Neutrophil (primary cell): ENCODE results near the gene CELF2.

ENCODE experiments used
- H3K27ac ChIP-seq: fragments of 200-600 bp; sonication (generic); 2 replicates; pipeline ENCODE4 v1.5.1; 2016; ENCODE audit warnings: mild to moderate bottlenecking, moderate library complexity
- H3K27me3 ChIP-seq: fragments of 200-600 bp; sonication (generic); 2 replicates; pipeline ENCODE4 v1.6.0; 2016; ENCODE audit warnings: mild to moderate bottlenecking
- H3K36me3 ChIP-seq: fragments of 200-600 bp; sonication (generic); 2 replicates; pipeline ENCODE4 v1.5.1; 2017
- H3K4me1 ChIP-seq, 2 experiments: fragments of 200-600 bp in 1 of 2; sonication (generic) in 1 of 2; 1 replicate in 1 of 2; 2 replicates in 1 of 2; pipeline versions ENCODE4 v1.5.1 to v1.6.1; 2013 to 2016; ENCODE audit warnings: low read depth in 1 of 2, low read length in 1 of 2, mild to moderate bottlenecking in 1 of 2, moderate library complexity in 1 of 2; ENCODE audit not compliant: control insufficient read depth in 1 of 2, insufficient read depth in 1 of 2
- H3K4me3 ChIP-seq, 2 experiments: fragments of 200-600 bp in 1 of 2; sonication (generic) in 1 of 2; 1 replicate in 1 of 2; 2 replicates in 1 of 2; pipeline ENCODE4 v1.5.1; 2013 to 2016; ENCODE audit warnings: low read depth in 1 of 2, low read length in 1 of 2, mild to moderate bottlenecking in 1 of 2, moderate library complexity in 1 of 2
- H3K9me3 ChIP-seq: fragments of 200-600 bp; sonication (generic); 2 replicates; pipeline ENCODE4 v1.5.1; 2016
- CTCF ChIP-seq: fragments of 200-600 bp; sonication (generic); IDR thresholded peaks from 2 replicates; pipeline ENCODE4 v1.5.1; 2016; ENCODE audit warnings: antibody characterized with exemption

CELF2 gene

GRCh38 chr10:11373717-11374171, 356.1 kb downstream of the CELF2 start:
- peaks cover 7% of the 10 kb centered on the region for H3K27me3 ChIP-seq
- H3K9me3 ChIP-seq = no peaks in the 10 kb centered on the region
- H3K27ac ChIP-seq = no peak overlapping the region
- H3K36me3 ChIP-seq = no peaks in the 10 kb centered on the region
- H3K4me1 ChIP-seq = no peaks in the 10 kb centered on the region
- H3K4me3 ChIP-seq = no peak overlapping the region
- no peak for TF ChIP-seq CTCF

- no peak overlapping the region for H3K27ac ChIP-seq
- H3K9me3 ChIP-seq = no peaks in the 10 kb centered on the region
- no peak overlapping the region for H3K4me3 ChIP-seq
- H3K4me1 ChIP-seq = no peaks in the 10 kb centered on the region
- TF ChIP-seq CTCF = no peak
- H3K36me3 ChIP-seq = no peaks in the 10 kb centered on the region
- H3K27me3 ChIP-seq = peaks cover 14% of the 10 kb centered on the region
Observed at GRCh38 chr10:11377267-11377666, 359.6 kb downstream of the CELF2 start.

- Histone ChIP-seq H3K4me3 (no peak overlapping the region), H3K36me3 (no peaks in the 10 kb centered on the region), H3K9me3 (no peaks in the 10 kb centered on the region), H3K27ac (no peak overlapping the region), H3K27me3 (peaks cover 16% of the 10 kb centered on the region), H3K4me1 (no peaks in the 10 kb centered on the region)
- no peak for TF ChIP-seq CTCF
Observed at GRCh38 chr10:11378835-11379234, 361.2 kb downstream of the CELF2 start.

GRCh38 chr10:11379771-11380170, 362.1 kb downstream of the CELF2 start:
- Histone ChIP-seq H3K36me3 (no peaks in the 10 kb centered on the region), H3K4me3 (no peak overlapping the region), H3K27me3 (peaks cover 24% of the 10 kb centered on the region)

GRCh38 chr10:11381023-11381422, 363.4 kb downstream of the CELF2 start:
- no peak for TF ChIP-seq CTCF
- no peak overlapping the region for H3K4me3 ChIP-seq
- peaks cover 18% of the 10 kb centered on the region for H3K27me3 ChIP-seq
- no peaks in the 10 kb centered on the region for H3K9me3 ChIP-seq
- no peaks in the 10 kb centered on the region for H3K36me3 ChIP-seq
- H3K27ac ChIP-seq = no peak overlapping the region
- no peaks in the 10 kb centered on the region for H3K4me1 ChIP-seq

More at GRCh38 chr10:11379771-11380170, 362.1 kb downstream of the CELF2 start:
- H3K27ac ChIP-seq = no peak overlapping the region
- no peaks in the 10 kb centered on the region for H3K4me1 ChIP-seq
- TF ChIP-seq CTCF = no peak
- no peaks in the 10 kb centered on the region for H3K9me3 ChIP-seq

GRCh38 chr10:11381511-11381910, 363.8 kb downstream of the CELF2 start:
- Histone ChIP-seq H3K36me3 (no peaks in the 10 kb centered on the region), H3K4me1 (no peaks in the 10 kb centered on the region), H3K4me3 (no peak overlapping the region), H3K27me3 (peaks cover 18% of the 10 kb centered on the region), H3K9me3 (no peaks in the 10 kb centered on the region), H3K27ac (no peak overlapping the region)
- no peak for TF ChIP-seq CTCF
